A549 (cell line): ENCODE results near the gene NKG7. TPM values are rescaled to one million over a fixed set of nuclear protein-coding genes. Genes with fewer than 3 reads are reported as not detected.
A peak's percentile ranks its signal among the peaks of the same experiment; 100 is the strongest.

Experiments used
- ATAC-seq, 2 experiments: fragments of 200-7000 bp in 1 of 2; fragments of >200 bp in 1 of 2; cut with Nextera tagmentation in 1 of 2; cut with Tn5 transposase in 1 of 2; 3 replicates each; pipeline versions ENCODE4 v1.8.0 to v1.9.1; 2018 to 2020; ENCODE audit warnings: mild to moderate bottlenecking in 1 of 2, moderate library complexity in 1 of 2
- CTCF ChIA-PET: fragments of 300-600 bp; sonication (Branson Sonifier 250); formaldehyde crosslinking; extraction: SDS; loops from one replicate; lab custom pipeline; 2021; ENCODE audit warnings: antibody characterized with exemption, inconsistent platforms; lab: Yijun Ruan, JAX
- POLR2A ChIA-PET: fragments of 350-600 bp; formaldehyde crosslinking; extraction: SDS; loops from one replicate; lab custom pipeline; 2021; ENCODE audit warnings: antibody characterized with exemption, inconsistent platforms; lab: Yijun Ruan, JAX
- DNase-seq, 2 experiments: peaks; one replicate each; pipeline versions ENCODE4 v3.0.0 to v3.0.0-alpha.2; 2011 to 2016; ENCODE audit warnings: low read depth in 1 of 2, low spot score in 1 of 2
- FAIRE-seq: peaks from 2 replicates; lab custom pipeline; 2011; peaks lifted over from hg19 to GRCh38; lab: Jason Lieb, UNC
- H3K27ac ChIP-seq, 2 experiments: fragments of >200 bp; sonication (Bioruptor Twin); formaldehyde crosslinking; 3 replicates each; pipeline ENCODE4 v1.5.1; 2016 to 2017
- H3K4me1 ChIP-seq: fragments of >200 bp; sonication (Bioruptor Twin); formaldehyde crosslinking; 3 replicates; pipeline ENCODE4 v1.6.1; 2016
- H3K4me2 ChIP-seq: fragments of >200 bp; sonication (Bioruptor Twin); formaldehyde crosslinking; 3 replicates; pipeline ENCODE4 v1.6.1; 2016
- H3K4me3 ChIP-seq: fragments of >200 bp; sonication (Bioruptor Twin); formaldehyde crosslinking; 3 replicates; pipeline ENCODE4 v1.5.1; 2016
- H3K9me3 ChIP-seq: fragments of >200 bp; sonication (Bioruptor Twin); formaldehyde crosslinking; 3 replicates; pipeline ENCODE4 v1.6.1; 2016
- BCL3 ChIP-seq: fragments of >200 bp; sonication (Bioruptor Twin); formaldehyde crosslinking; IDR thresholded peaks from 3 replicates; pipeline ENCODE4 v1.6.1; 2016
- BHLHE40 ChIP-seq: IDR thresholded peaks from 2 replicates; pipeline ENCODE4 v1.6.1; 2012; ENCODE audit warnings: low read depth, low read length, inconsistent platforms
- CHD2 ChIP-seq: fragments of 150-350 bp; IDR thresholded peaks from 2 replicates; pipeline ENCODE4 v1.6.1; 2014; ENCODE audit warnings: low read length; ENCODE audit not compliant: partially characterized antibody
- E2F6 ChIP-seq: IDR thresholded peaks from 2 replicates; pipeline ENCODE4 v1.6.1; 2012; ENCODE audit warnings: low read depth, borderline replicate concordance
- GATA3 ChIP-seq: IDR thresholded peaks from 2 replicates; pipeline ENCODE4 v1.6.1; 2012; ENCODE audit warnings: borderline replicate concordance
- HDAC2 ChIP-seq: fragments of 200-600 bp; sonication (generic); IDR thresholded peaks from 2 replicates; pipeline ENCODE4 v1.6.1; 2016
- HOXA7 ChIP-seq: fragments of 250-450 bp; sonication (Bioruptor Pico); IDR thresholded peaks from 2 replicates; pipeline ENCODE4 v1.5.0; 2020; ENCODE audit warnings: mild to moderate bottlenecking, moderate library complexity
- HOXB5 ChIP-seq: fragments of 250-450 bp; sonication (Bioruptor Pico); IDR thresholded peaks from 2 replicates; pipeline ENCODE4 v1.5.0; 2020; ENCODE audit warnings: mild to moderate bottlenecking, moderate library complexity
- JUN ChIP-seq, 2 experiments: fragments of >200 bp; sonication (Bioruptor Twin); formaldehyde crosslinking; IDR thresholded peaks; 2 replicates in 1 of 2; 3 replicates in 1 of 2; pipeline ENCODE4 v1.6.1; 2016 to 2017
- KDM1A ChIP-seq: fragments of 200-600 bp; sonication (generic); IDR thresholded peaks from 2 replicates; pipeline ENCODE4 v1.6.1; 2016; ENCODE audit warnings: low read depth, mild to moderate bottlenecking
- MAX ChIP-seq: IDR thresholded peaks from 2 replicates; pipeline ENCODE4 v1.6.1; 2012
- MAZ ChIP-seq: fragments of 150-350 bp; IDR thresholded peaks from 2 replicates; pipeline ENCODE4 v1.6.1; 2014; ENCODE audit warnings: antibody characterized with exemption, low read depth, low read length, borderline replicate concordance
- MYC ChIP-seq: IDR thresholded peaks from 2 replicates; pipeline ENCODE4 v1.6.1; 2012; ENCODE audit warnings: mild to moderate bottlenecking, inconsistent platforms, low read length, improper control_type of control experiment, borderline replicate concordance
- NFE2L2 ChIP-seq: fragments of 150-350 bp; conservative IDR thresholded peaks from 2 replicates; pipeline ENCODE4 v1.6.1; 2014; ENCODE audit warnings: low read length
- PHF8 ChIP-seq: fragments of 200-600 bp; sonication (generic); IDR thresholded peaks from 2 replicates; pipeline ENCODE4 v1.6.1; 2016; ENCODE audit warnings: low read depth, mild to moderate bottlenecking, antibody characterized with exemption, moderate library complexity, borderline replicate concordance
- POLR2A ChIP-seq: IDR thresholded peaks from 2 replicates; pipeline ENCODE4 v1.6.1; 2012; ENCODE audit warnings: mild to moderate bottlenecking, low read length
- POLR2AphosphoS2 ChIP-seq: conservative IDR thresholded peaks from 2 replicates; pipeline ENCODE4 v1.6.1; 2012; ENCODE audit warnings: low read length, improper control_type of control experiment, inconsistent platforms
- REST ChIP-seq: fragments of 200-600 bp; sonication (generic); IDR thresholded peaks from 2 replicates; pipeline ENCODE4 v1.6.1; 2016; ENCODE audit warnings: antibody characterized with exemption, mild to moderate bottlenecking, moderate library complexity
- SREBF2 ChIP-seq: fragments of 450-650 bp; IDR thresholded peaks from 2 replicates; pipeline ENCODE4 v1.6.1; 2014; ENCODE audit warnings: mild to moderate bottlenecking, moderate library complexity
- ZC3H11A ChIP-seq: fragments of 450-650 bp; IDR thresholded peaks from 2 replicates; pipeline ENCODE4 v1.6.1; 2014; ENCODE audit warnings: antibody characterized with exemption, mild to moderate bottlenecking
- ZFP36 ChIP-seq: fragments of 450-650 bp; IDR thresholded peaks from 2 replicates; pipeline ENCODE4 v1.6.1; 2014; ENCODE audit warnings: borderline replicate concordance; ENCODE audit not compliant: partially characterized antibody
- WGBS: methylation state at CpG from one replicate; pipeline ENCODE4 v1.1.6; 2017; ENCODE audit errors: missing lambda C conversion rate; 5-methylcytosine and 5-hydroxymethylcytosine counted together
- polyA plus RNA-seq, 4 experiments: library from polyadenylated mRNA; depleted of rRNA in 3 of 4; stranded (reverse); fragments of >200 nt; fragmentation: RNase III in 1 of 4; extraction: RNeasy Plus Mini Kit Qiagen cat#74134 plus additional on column Dnase treatment in 1 of 4; gene quantifications; 2 replicates in 3 of 4; 3 replicates in 1 of 4; pipeline ENCODE4 v1.2.3, GENCODE V29; 2011 to 2017

Gene NKG7
- polyA plus RNA-seq, 2 of the 4 experiments (the other 2 are of a cell fraction) = not detected

DNA sequence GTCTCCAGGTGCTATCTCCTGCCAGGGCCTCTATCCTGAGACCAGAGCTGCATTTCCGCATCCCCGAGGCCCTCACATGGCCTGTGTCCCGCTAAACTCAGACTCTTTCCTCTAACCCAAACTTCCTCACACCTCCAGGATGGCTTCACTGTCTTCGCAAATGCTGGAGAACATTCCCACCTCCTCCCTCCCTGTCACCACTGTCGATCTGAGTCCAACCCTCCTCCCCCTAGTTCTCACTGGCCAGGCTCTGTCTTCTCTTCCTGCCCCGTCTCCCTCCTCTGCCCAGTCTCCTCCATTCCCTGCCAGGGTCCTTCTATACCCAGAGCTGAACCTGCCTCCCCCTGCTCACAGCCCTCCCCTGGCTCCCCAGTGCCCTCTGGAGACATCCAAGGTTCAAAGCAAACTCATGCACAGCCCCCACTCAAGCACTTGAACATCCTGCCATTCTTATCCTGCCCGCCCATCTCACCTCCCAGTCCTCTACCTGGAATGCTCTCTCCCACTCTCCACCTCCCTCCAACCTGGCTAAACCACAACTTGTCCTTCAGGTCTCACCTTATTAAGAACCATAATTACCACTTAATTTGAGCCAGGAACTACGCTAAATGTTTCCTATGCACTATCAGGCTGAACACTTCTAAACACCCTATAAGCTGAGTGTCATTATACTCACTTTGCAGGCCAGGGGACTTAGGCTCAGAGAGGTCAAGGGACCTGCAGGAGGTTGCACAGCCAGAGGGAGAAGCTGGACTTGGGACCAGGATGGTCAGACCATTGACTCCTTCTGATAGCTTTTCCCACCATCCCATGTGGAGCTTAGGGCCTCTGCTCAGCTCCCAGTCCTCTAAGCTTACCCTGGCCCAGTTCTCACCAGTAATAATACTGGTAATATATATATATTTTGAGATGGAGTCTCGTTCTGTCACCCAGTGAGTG is 29.6 kb downstream of the NKG7 start:
- POLR2A ChIA-PET = interaction anchor here (0.6 to 1.6 kb wide), 3 partner anchors 15 to 25 kb away, joined by 3 to 7 read pairs (median 4); partner anchors contain the start of gene ETFB
- no peak overlapping the region for H3K4me3 ChIP-seq
- TF ChIP-seq SREBF2 (no peak), JUN (IDR thresholded peaks at IDR 0.05) (peak in 1 of 2 experiments; percentile 37; a peak in 1 of 5 replicates), PHF8 (no peak), NFE2L2 (no peak), HDAC2 (peak; percentile 60; the same call in 1 of the 2 replicates), MAZ (no peak), ZFP36 (peak; percentile 56), BCL3 (no peak), MAX (no peak), E2F6 (no peak), GATA3 (no peak), HOXB5 (CRISPR knock-in tag) (no peak), POLR2AphosphoS2 (no peak), CHD2 (no peak), BHLHE40 (no peak), MYC (no peak), KDM1A (peak; percentile 85; the same call in 1 of the 2 replicates), POLR2A (no peak), HOXA7 (CRISPR knock-in tag) (no peak), ZC3H11A (no peak), REST (no peak)
- TF ChIP-seq, all 56 proteins: peak for 4
- Histone ChIP-seq H3K27ac (peak overlapping the region in 1 of 2 experiments; percentile 90; a peak in 3 of 6 replicates), H3K9me3 (no peaks in the 10 kb centered on the region), H3K4me1 (peaks cover 40% of the 10 kb centered on the region), H3K4me2 (peak overlapping the region; percentile 9; the same call in 1 of the 3 replicates)
- ATAC-seq (no peak), DNase-seq (no peak), FAIRE-seq (no peak)
- WGBS = 77% methylated on average over 9 of the region's 9 CpGs
- CTCF ChIA-PET = interaction anchor here (1.0 to 5.0 kb wide), 9 partner anchors 10 to 314 kb away, joined by 3 to 46 read pairs (median 3); partner anchors contain the start of gene ETFB
